Measurements from ENCODE around the gene CMTM1. TPM values are rescaled to one million over a fixed set of nuclear protein-coding genes. Genes with fewer than 3 reads are reported as not detected.

The CMTM1 gene
- total RNA-seq, 6 experiments from 2014 or later = 0.69 to 1.6 (median 0.90) TPM; not detected in 1

- no peak for DNase-seq
- Histone ChIP-seq H3K9me3 (no peaks in the 10 kb centered on the region), H3K27me3 (no peaks in the 10 kb centered on the region), H3K27ac (no peak overlapping the region), H3K36me3 (no peaks in the 10 kb centered on the region), H3K4me3 (no peak overlapping the region), H3K4me1 (peaks cover 0 to 19% (median 6%) of the 10 kb centered on the region in 4 donors)
- TF ChIP-seq POLR2A (IDR thresholded peaks at IDR 0.05) (no peak), CTCF (IDR thresholded peaks at IDR 0.05) (no peak)
- intact Hi-C loops (cut with DNase I) = no loop called here
- WGBS (ENCODE audit: insufficient coverage, low coverage, low lambda C conversion rate, missing lambda C conversion rate) = 83% methylated on average over 6 of the region's 14 CpGs
- no peak for ATAC-seq
These were observed 46.2 kb downstream of the CMTM1 start for GRCh38 chr16:66612422-66612821.

- no peaks in the 10 kb centered on the region for H3K27me3 ChIP-seq
- H3K36me3 ChIP-seq = no peaks in the 10 kb centered on the region
- intact Hi-C loops (cut with DNase I) = no loop called here
- no peak for TF ChIP-seq POLR2A (IDR thresholded peaks at IDR 0.05)
- peaks cover 0 to 35% (median 8%) of the 10 kb centered on the region in 4 donors for H3K4me1 ChIP-seq
- 89% methylated on average over 5 of the region's 12 CpGs for WGBS (ENCODE audit: insufficient coverage, low coverage, low lambda C conversion rate, missing lambda C conversion rate)
- no peak for DNase-seq
- ATAC-seq = no peak
- no peaks in the 10 kb centered on the region for H3K9me3 ChIP-seq
- H3K4me3 ChIP-seq = no peak overlapping the region
- H3K27ac ChIP-seq = no peak overlapping the region
These were observed 48.0 kb downstream of the CMTM1 start for GRCh38 chr16:66614161-66614802.

GRCh38 chr16:66616169-66616568, 49.9 kb downstream of the CMTM1 start:
- H3K4me3 ChIP-seq = no peak overlapping the region
- TF ChIP-seq CTCF (IDR thresholded peaks at IDR 0.05) = no peak
- no peak for TF ChIP-seq POLR2A (IDR thresholded peaks at IDR 0.05)
- H3K27ac ChIP-seq = peak overlapping the region in 2 of 3 donors; percentile 10 to 69
- ATAC-seq (no peak), DNase-seq (no peak)
- intact Hi-C loops (cut with DNase I) = no loop called here
- no peaks in the 10 kb centered on the region for H3K9me3 ChIP-seq
- no peaks in the 10 kb centered on the region for H3K27me3 ChIP-seq
- 73% methylated on average over 3 of the region's 4 CpGs for WGBS (ENCODE audit: insufficient coverage, low coverage, low lambda C conversion rate, missing lambda C conversion rate)
- H3K36me3 ChIP-seq = no peaks in the 10 kb centered on the region
- H3K4me1 ChIP-seq = peaks cover 0 to 36% (median 8%) of the 10 kb centered on the region in 4 donors

GRCh38 chr16:66616592-66616991, 50.4 kb downstream of the CMTM1 start:
- no peaks in the 10 kb centered on the region for H3K9me3 ChIP-seq
- H3K4me1 ChIP-seq = peaks cover 0 to 36% (median 8%) of the 10 kb centered on the region in 4 donors
- no peak for DNase-seq
- peak in 2 of 4 donors; percentile 24 to 32 for ATAC-seq
- no peaks in the 10 kb centered on the region for H3K27me3 ChIP-seq
- no peaks in the 10 kb centered on the region for H3K36me3 ChIP-seq
- H3K27ac ChIP-seq = peak overlapping the region in 2 of 3 donors; percentile 10 to 69
- intact Hi-C loops (cut with DNase I) = no loop called here
- TF ChIP-seq POLR2A (IDR thresholded peaks at IDR 0.05) = no peak
- TF ChIP-seq CTCF (IDR thresholded peaks at IDR 0.05) = no peak
- H3K4me3 ChIP-seq = no peak overlapping the region
- WGBS (ENCODE audit: insufficient coverage, low coverage, low lambda C conversion rate, missing lambda C conversion rate) = 35% methylated on average over 4 of the region's 9 CpGs

GRCh38 chr16:66617010-66617434, 50.8 kb downstream of the CMTM1 start:
- H3K4me1 ChIP-seq = peaks cover 0 to 36% (median 8%) of the 10 kb centered on the region in 4 donors
- peak overlapping the region in 2 of 3 donors; percentile 10 to 69 for H3K27ac ChIP-seq
- no peaks in the 10 kb centered on the region for H3K27me3 ChIP-seq
- no peak for TF ChIP-seq POLR2A (IDR thresholded peaks at IDR 0.05)
- no peak for TF ChIP-seq CTCF (IDR thresholded peaks at IDR 0.05)
- intact Hi-C loops (cut with DNase I) = no loop called here
- H3K4me3 ChIP-seq = no peak overlapping the region
- WGBS (ENCODE audit: insufficient coverage, low coverage, low lambda C conversion rate, missing lambda C conversion rate) = 20% methylated on average over 2 of the region's 2 CpGs
- no peaks in the 10 kb centered on the region for H3K36me3 ChIP-seq
- no peaks in the 10 kb centered on the region for H3K9me3 ChIP-seq
- DNase-seq (no peak), ATAC-seq (peak; percentile 81 to 86 (median 82))

All from right lobe of liver (tissue), 6 donors.